GM12874 (cell line): ENCODE data around the gene BBOF1.

Experiments used
- CTCF ChIP-seq: IDR thresholded peaks from 2 replicates; pipeline ENCODE4 v1.5.1; 2011; ENCODE audit warnings: low read depth, mild to moderate bottlenecking, control low read depth, low read length, moderate library complexity; ENCODE audit not compliant: insufficient read depth

BBOF1 gene

GRCh38 chr14:74064883-74065282 lies 45.7 kb downstream of the BBOF1 start:
- TF ChIP-seq CTCF: no peak

- no peak for TF ChIP-seq CTCF
These were observed 46.8 kb downstream of the BBOF1 start for GRCh38 chr14:74065746-74066575.

- TF ChIP-seq CTCF: no peak
These were observed 58.3 kb downstream of the BBOF1 start for GRCh38 chr14:74077401-74077800.

- no peak for TF ChIP-seq CTCF
These were observed 61.8 kb downstream of the BBOF1 start for GRCh38 chr14:74080820-74081460.

- TF ChIP-seq CTCF: no peak
These were observed 62.3 kb downstream of the BBOF1 start for GRCh38 chr14:74081491-74081890.

- no peak for TF ChIP-seq CTCF
These were observed 64.0 kb downstream of the BBOF1 start for GRCh38 chr14:74083161-74083560.

- no peak for TF ChIP-seq CTCF
These were observed 64.7 kb downstream of the BBOF1 start for GRCh38 chr14:74083784-74084276.
